ENCODE data around the gene MAMDC4. TPM values are rescaled to one million over a fixed set of nuclear protein-coding genes. Genes with fewer than 3 reads are reported as not detected.
"Not testable (repeated sequence)": the region's sequence is repeated elsewhere in the genome, so short reads cannot be mapped to it uniquely, and the experiment has no call there.

MAMDC4 gene
- total RNA-seq, result 1.6 TPM
- long read RNA-seq, partial matches to known transcripts, result 3 of 5 reads
- long read RNA-seq, other reads (novel, unspliced or antisense), result 2 of 5 reads

GRCh38 chr9:136851941-136852663, at the start of gene MAMDC4:
TSS of gene MAMDC4 (plus strand) at chr9:136852346. CDS start at chr9:136852417, 71 bp downstream.
- DNase-seq (ENCODE audit: low spot score), result no peak

GRCh38 chr9:136803009-136803550, 49.1 kb upstream of the MAMDC4 start:
- not testable (repeated sequence) for DNase-seq (ENCODE audit: low spot score)

- no peak for DNase-seq (ENCODE audit: low spot score)
Observed at GRCh38 chr9:136803551-136804508, 48.3 kb upstream of the MAMDC4 start.

GRCh38 chr9:136804509-136805206, 47.5 kb upstream of the MAMDC4 start:
- DNase-seq (ENCODE audit: low spot score), result no peak

- no peak for DNase-seq (ENCODE audit: low spot score)
Observed at GRCh38 chr9:136805207-136805740, 46.9 kb upstream of the MAMDC4 start.

- DNase-seq (ENCODE audit: low spot score), result no peak
Observed at GRCh38 chr9:136806067-136806466, 46.1 kb upstream of the MAMDC4 start.

- DNase-seq (ENCODE audit: low spot score), result no peak
Observed at GRCh38 chr9:136806631-136807201, 45.4 kb upstream of the MAMDC4 start.

- DNase-seq (ENCODE audit: low spot score), result peak; percentile 93
Observed at GRCh38 chr9:136807281-136808074, 44.7 kb upstream of the MAMDC4 start, which contains the start of gene RABL6. TSS of gene RABL6 (plus strand) at chr9:136807948. CDS start at chr9:136808197, 249 bp downstream.

GRCh38 chr9:136808075-136808805, 43.9 kb upstream of the MAMDC4 start:
- no peak for DNase-seq (ENCODE audit: low spot score)

GRCh38 chr9:136808806-136809158, 43.4 kb upstream of the MAMDC4 start:
- no peak for DNase-seq (ENCODE audit: low spot score)

GRCh38 chr9:136814725-136815421, 37.3 kb upstream of the MAMDC4 start:
- DNase-seq (ENCODE audit: low spot score), result no peak

- DNase-seq (ENCODE audit: low spot score), result no peak
Observed at GRCh38 chr9:136815422-136815782, 36.7 kb upstream of the MAMDC4 start.

- no peak for DNase-seq (ENCODE audit: low spot score)
Observed at GRCh38 chr9:136820971-136821825, 30.9 kb upstream of the MAMDC4 start.

- no peak for DNase-seq (ENCODE audit: low spot score)
Observed at GRCh38 chr9:136821826-136822544, 30.2 kb upstream of the MAMDC4 start.

GRCh38 chr9:136823136-136824046, 28.8 kb upstream of the MAMDC4 start:
- no peak for DNase-seq (ENCODE audit: low spot score)

Measured in mesenteric fat pad (tissue), 1 donor.